ENCODE results near the gene GAL3ST2. TPM values are rescaled to one million over a fixed set of nuclear protein-coding genes. Genes with fewer than 3 reads are reported as not detected.

The GAL3ST2 gene
- total RNA-seq, 1 donor, result 0.43 TPM

GRCh38 chr2:241794250-241794823 is 17.7 kb downstream of the GAL3ST2 start:
- TF ChIP-seq CTCF (IDR thresholded peaks at IDR 0.05; ENCODE audit: insufficient read depth, low read depth, low read length), result no peak
- no peak for DNase-seq (ENCODE audit: low read depth)
- no peak overlapping the region for H3K4me3 ChIP-seq (ENCODE audit: low read depth, low read length)

GRCh38 chr2:241795021-241795999 is 18.7 kb downstream of the GAL3ST2 start:
- DNase-seq (ENCODE audit: low read depth), result no peak
- TF ChIP-seq CTCF (IDR thresholded peaks at IDR 0.05; ENCODE audit: insufficient read depth, low read depth, low read length), result no peak
- H3K4me3 ChIP-seq (ENCODE audit: low read depth, low read length), result no peak overlapping the region

GRCh38 chr2:241796209-241796608 is 19.6 kb downstream of the GAL3ST2 start:
- no peak for DNase-seq (ENCODE audit: low read depth)
- H3K4me3 ChIP-seq (ENCODE audit: low read depth, low read length), result no peak overlapping the region
- TF ChIP-seq CTCF (IDR thresholded peaks at IDR 0.05; ENCODE audit: insufficient read depth, low read depth, low read length), result no peak

GRCh38 chr2:241796610-241797138 is 20.1 kb downstream of the GAL3ST2 start:
- DNase-seq (ENCODE audit: low read depth), result no peak
- no peak for TF ChIP-seq CTCF (IDR thresholded peaks at IDR 0.05; ENCODE audit: insufficient read depth, low read depth, low read length)
- no peak overlapping the region for H3K4me3 ChIP-seq (ENCODE audit: low read depth, low read length)

GRCh38 chr2:241797441-241798080 is 20.9 kb downstream of the GAL3ST2 start:
- no peak for TF ChIP-seq CTCF (IDR thresholded peaks at IDR 0.05; ENCODE audit: insufficient read depth, low read depth, low read length)
- no peak for DNase-seq (ENCODE audit: low read depth)
- no peak overlapping the region for H3K4me3 ChIP-seq (ENCODE audit: low read depth, low read length)

- no peak for TF ChIP-seq CTCF (IDR thresholded peaks at IDR 0.05; ENCODE audit: insufficient read depth, low read depth, low read length)
- DNase-seq (ENCODE audit: low read depth), result no peak
- H3K4me3 ChIP-seq (ENCODE audit: low read depth, low read length), result no peak overlapping the region
Measured at GRCh38 chr2:241798081-241798630, 21.5 kb downstream of the GAL3ST2 start.

Measured in fibroblast of villous mesenchyme (primary cell).